Activated T-cell treated with anti-CD3 and anti-CD28 coated beads, Interleukin-2, amount 50 U/mL, for 48 hours (primary cell): ENCODE data around the gene OR5D16.
"Not testable (repeated sequence)": the region's sequence is repeated elsewhere in the genome, so short reads cannot be mapped to it uniquely, and the experiment has no call there.

ENCODE experiments used
- DNase-seq, 2 experiments: peaks; one replicate each; pipeline ENCODE4 v3.0.0-alpha.2; 2020

Gene OR5D16

GRCh38 chr11:55838452-55838851 lies at the start of gene OR5D16:
TSS of gene OR5D16 (plus strand) at chr11:55838752. CDS start at chr11:55838752, 0 bp downstream.
- DNase-seq = no peak

DNA sequence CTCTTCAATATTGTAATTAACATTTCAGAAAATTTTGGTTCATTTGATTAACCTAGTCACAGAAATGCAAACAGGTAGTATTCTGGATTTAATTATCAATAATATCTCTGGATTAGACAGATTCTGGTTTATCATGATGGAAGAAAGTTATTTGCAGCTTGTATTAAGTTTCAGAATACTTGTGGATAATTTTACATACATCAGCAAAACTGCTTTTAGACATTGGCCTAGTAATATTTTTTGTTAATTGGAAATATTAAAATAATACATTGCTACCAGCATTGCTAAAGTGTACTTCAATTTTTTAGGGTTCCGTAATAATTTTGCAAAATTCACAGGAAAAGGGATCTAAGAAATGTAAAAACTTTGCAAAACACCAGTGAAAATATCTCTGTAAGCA lies 46.9 kb upstream of the OR5D16 start:
- DNase-seq = no peak

GRCh38 chr11:55793321-55793720 lies 45.2 kb upstream of the OR5D16 start:
- no peak for DNase-seq

- DNase-seq = no peak
Observed at GRCh38 chr11:55795256-55795655, 43.3 kb upstream of the OR5D16 start, which contains the start of gene OR5D14. TSS of gene OR5D14 (plus strand) at chr11:55795556. CDS start at chr11:55795556, 0 bp downstream.

DNA sequence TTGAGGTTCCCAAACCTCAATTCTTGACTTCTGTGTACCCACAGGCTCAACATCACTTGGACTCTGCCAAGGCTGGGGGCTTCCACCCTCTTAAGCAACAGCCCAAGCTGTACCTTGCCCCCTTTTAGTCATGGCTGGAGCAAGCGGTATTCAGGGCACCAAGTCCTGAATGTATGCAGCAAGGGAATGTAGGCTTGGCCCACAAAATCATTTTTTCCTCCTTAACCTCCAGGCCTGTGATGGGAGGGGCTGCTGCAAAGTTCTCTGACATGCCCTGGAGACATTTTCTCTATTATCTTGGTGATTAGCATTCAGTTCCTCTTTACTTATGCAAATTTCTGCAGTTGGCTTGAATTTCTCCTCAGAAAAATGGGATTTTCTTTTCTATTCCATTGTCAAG lies 32.3 kb upstream of the OR5D16 start:
- DNase-seq = no peak

DNA sequence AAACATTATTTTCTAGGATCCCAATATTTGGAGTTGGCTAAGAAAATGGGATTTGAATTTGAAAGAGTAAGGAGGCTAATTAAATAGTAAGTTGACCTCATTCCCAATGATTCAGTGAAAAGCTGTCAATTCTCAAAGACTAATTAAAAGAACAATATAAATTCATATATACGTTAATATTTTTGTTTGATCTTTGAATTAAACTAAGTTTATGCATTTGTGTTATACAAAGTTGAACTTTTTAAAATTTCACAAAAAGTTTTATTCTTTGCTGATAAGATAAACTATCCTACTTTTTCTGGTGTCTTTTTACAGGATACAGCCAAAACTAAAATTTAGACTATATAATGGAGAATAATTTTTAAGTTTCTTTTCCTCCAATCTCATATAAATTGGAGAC lies 27.5 kb upstream of the OR5D16 start, which contains the start of gene OR5L1:
TSS of gene OR5L1 (plus strand) at position 301 of the 400 bp plus-strand sequence. CDS start 100 bp downstream, outside the sequence.
- no peak for DNase-seq

DNA sequence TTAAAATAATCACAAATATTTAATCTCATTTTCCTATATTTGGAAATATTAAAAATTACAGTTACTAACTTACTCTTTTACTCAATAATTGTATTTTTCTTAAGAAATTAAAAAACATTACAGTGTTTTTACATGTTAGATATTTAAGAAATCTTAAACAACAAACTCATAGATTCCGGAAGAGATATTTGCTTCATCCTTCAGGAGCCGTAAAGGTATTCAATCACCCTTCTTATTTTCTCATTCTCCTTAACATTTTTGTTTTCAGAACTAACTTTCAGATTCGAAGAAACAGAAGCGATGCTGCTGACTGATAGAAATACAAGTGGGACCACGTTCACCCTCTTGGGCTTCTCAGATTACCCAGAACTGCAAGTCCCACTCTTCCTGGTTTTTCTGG lies 19.2 kb upstream of the OR5D16 start, which contains the start of gene OR5D18:
TSS of gene OR5D18 (plus strand) at position 301 of the 400 bp plus-strand sequence. CDS start at position 301, 0 bp downstream.
- DNase-seq = no peak

GRCh38 chr11:55826919-55827318 lies 11.6 kb upstream of the OR5D16 start, which contains the start of gene OR5L2:
TSS of gene OR5L2 (plus strand) at chr11:55827219. CDS start at chr11:55827219, 0 bp downstream.
- DNase-seq = no peak

DNA sequence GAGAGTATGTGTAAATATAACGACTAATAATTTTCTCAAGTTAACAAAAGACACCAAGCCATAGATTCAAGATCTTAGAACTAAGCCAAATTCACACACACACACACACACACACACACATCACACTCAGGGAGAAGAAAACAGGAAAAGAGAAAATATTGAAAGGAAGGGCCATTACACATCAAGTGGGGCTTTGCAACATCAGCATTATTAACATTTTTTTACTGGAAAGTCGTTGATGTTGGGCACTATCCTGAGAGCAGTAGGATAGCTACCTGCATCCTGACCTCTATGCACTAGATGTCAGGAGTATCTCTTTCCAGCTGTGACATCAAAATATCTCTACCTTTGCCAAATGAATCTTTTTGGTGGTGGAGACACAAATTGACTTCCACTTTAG lies 8.9 kb downstream of the OR5D16 start:
- no peak for DNase-seq

DNA sequence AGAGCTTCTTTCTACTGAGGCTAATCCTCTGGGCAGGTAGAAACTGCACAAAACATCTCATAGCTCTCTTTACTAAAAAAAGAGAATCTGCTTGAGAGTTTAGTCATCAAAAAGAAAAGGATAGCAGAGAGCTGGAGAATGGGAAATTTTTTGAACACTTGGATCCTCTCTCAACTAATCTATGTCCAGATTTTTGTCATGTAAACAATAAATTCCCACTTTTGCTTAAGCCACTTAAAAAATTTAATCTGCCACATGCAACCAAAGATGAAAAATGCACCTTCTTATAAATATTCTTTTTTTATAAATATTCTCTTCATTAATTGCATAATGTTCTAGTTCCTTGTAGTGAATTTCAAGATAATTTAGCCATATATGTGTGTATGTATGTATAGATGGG lies 10.5 kb downstream of the OR5D16 start:
- no peak for DNase-seq

GRCh38 chr11:55852141-55852540 lies 13.6 kb downstream of the OR5D16 start:
- no peak for DNase-seq

DNA sequence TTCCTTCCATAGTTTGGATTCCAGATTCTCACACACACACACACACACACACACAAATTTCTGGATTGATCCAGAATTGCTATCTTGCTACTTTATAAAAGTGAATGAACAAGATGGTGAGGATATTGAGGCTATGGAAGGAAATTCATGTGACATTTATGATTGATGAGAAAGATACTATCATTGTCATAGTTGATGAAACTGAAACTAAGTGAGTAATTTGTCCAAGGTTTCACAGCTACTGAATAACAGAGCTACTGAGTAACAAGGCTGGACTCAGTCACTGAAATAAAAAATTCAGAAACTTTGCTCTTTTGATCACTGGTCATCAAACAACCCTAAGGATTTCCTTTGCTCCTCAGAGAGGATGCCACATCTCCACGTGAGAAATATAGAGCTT lies 16.2 kb downstream of the OR5D16 start:
- DNase-seq = no peak

- not testable (repeated sequence) for DNase-seq
Observed at GRCh38 chr11:55867354-55867753, 28.8 kb downstream of the OR5D16 start.

DNA sequence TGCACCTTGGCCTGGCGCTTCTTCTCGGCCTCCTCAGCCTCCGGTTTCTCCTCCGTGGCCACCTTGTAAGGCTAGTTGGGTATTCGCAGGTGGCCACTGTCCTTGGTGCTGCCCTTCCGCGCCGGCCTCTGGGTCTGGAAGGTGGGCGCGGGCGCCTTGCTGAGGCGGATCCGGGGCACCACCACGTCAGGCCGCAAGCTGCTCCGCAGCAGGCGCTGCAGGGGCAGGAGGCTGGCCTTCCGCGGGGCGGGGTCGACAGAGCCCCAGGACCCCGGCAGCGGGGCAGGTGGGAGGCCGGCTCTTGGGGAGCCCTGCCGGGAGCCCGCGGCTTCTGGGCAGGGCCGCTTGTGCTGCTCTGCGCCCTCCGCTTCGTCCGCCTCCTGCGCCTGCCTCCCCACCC lies 34.2 kb downstream of the OR5D16 start:
- DNase-seq = not testable (repeated sequence)

- DNase-seq = not testable (repeated sequence)
Observed at GRCh38 chr11:55873146-55873545, 34.6 kb downstream of the OR5D16 start.

DNA sequence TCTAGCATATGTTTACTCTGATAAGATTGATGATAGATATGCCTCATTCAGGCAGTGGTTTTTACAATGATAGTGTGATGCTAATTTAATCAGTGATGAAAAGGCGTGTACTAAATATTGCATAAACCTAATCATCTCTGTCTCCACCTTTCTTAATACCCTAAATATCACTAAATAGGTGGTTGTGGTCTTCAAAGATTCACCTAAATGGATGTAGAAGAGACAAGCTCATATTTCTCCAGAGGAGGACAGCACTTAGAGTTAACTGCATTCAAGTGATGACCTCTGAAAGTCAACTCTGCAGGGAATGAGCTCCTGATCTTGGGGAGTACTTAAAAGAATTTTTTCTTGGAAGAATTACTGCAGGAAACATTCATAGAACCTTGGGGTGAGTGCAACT lies 44.4 kb downstream of the OR5D16 start, which contains the start of gene TRIM51:
TSS of gene TRIM51 (plus strand) at position 301 of the 400 bp plus-strand sequence. CDS start 2,132 bp downstream, outside the sequence.
- not testable (repeated sequence) for DNase-seq

- not testable (repeated sequence) for DNase-seq
Observed at GRCh38 chr11:55884995-55885394, 46.4 kb downstream of the OR5D16 start.

GRCh38 chr11:55885481-55885880 lies 46.9 kb downstream of the OR5D16 start:
- not testable (repeated sequence) for DNase-seq
